Bronchial epithelial cell (primary cell): ENCODE measurements around the gene NUFIP2. TPM values are rescaled to one million over a fixed set of nuclear protein-coding genes. Genes with fewer than 3 reads are reported as not detected.

ENCODE experiments used
- DNase-seq: peaks from one replicate; pipeline ENCODE4 v3.0.0-alpha.2; 2010; ENCODE audit warnings: low read depth
- FAIRE-seq: peaks from 2 replicates; lab custom pipeline; 2011; peaks lifted over from hg19 to GRCh38; lab: Jason Lieb, UNC
- H3K27me3 ChIP-seq: 2 replicates; pipeline ENCODE4 v1.5.1; 2011; ENCODE audit warnings: low read length; ENCODE audit not compliant: control insufficient read depth, insufficient read depth
- H3K36me3 ChIP-seq: 2 replicates; pipeline ENCODE4 v1.5.1; 2011; ENCODE audit warnings: low read length; ENCODE audit not compliant: control insufficient read depth, insufficient read depth
- H3K4me3 ChIP-seq: 2 replicates; pipeline ENCODE4 v1.5.1; 2011; ENCODE audit warnings: mild to moderate bottlenecking, low read depth, low read length, control low read depth
- CTCF ChIP-seq: IDR thresholded peaks from 2 replicates; pipeline ENCODE4 v1.5.1; 2011; ENCODE audit warnings: mild to moderate bottlenecking, moderate library complexity, low read length, control low read depth, inconsistent platforms; ENCODE audit not compliant: insufficient read depth, severe bottlenecking
- total RNA-seq: library from RNA; depleted of rRNA; stranded (reverse); fragments of >200 nt; gene quantifications from 2 replicates; pipeline ENCODE4 v1.2.1, GENCODE V29; 2014

The NUFIP2 gene
- total RNA-seq, 1 donor from 2014 or later = 26.9 TPM

- no peak for FAIRE-seq
- peak; percentile 38 for DNase-seq
These were observed 83.1 kb downstream of the NUFIP2 start for GRCh38 chr17:29210879-29211278.

GRCh38 chr17:29209073-29209472 is 84.9 kb downstream of the NUFIP2 start:
- FAIRE-seq (peak; percentile 7), DNase-seq (no peak)
- no peak for TF ChIP-seq CTCF
- Histone ChIP-seq H3K4me3 (no peak overlapping the region), H3K27me3 (no peaks in the 10 kb centered on the region), H3K36me3 (no peaks in the 10 kb centered on the region)

More at GRCh38 chr17:29210879-29211278, 83.1 kb downstream of the NUFIP2 start:
- no peaks in the 10 kb centered on the region for H3K36me3 ChIP-seq
- H3K4me3 ChIP-seq = no peak overlapping the region
- no peaks in the 10 kb centered on the region for H3K27me3 ChIP-seq
- TF ChIP-seq CTCF = no peak

GRCh38 chr17:29207975-29208374 is 86.0 kb downstream of the NUFIP2 start:
- Histone ChIP-seq H3K36me3 (no peaks in the 10 kb centered on the region), H3K27me3 (no peaks in the 10 kb centered on the region), H3K4me3 (no peak overlapping the region)
- FAIRE-seq (no peak), DNase-seq (no peak)
- TF ChIP-seq CTCF = no peak

Other genes starting within 250 kb of the NUFIP2 start
- 23.4 and 57.6 TPM in 2 replicates for gene MYO18A, start 113.8 kb downstream of the NUFIP2 start, total RNA-seq
- not detected in 2 replicates for gene CRYBA1, start 47.3 kb downstream of the NUFIP2 start, total RNA-seq
- 32.1 and 42.2 TPM in 2 replicates for gene TAOK1, start 96.2 kb upstream of the NUFIP2 start, total RNA-seq